Measurements from ENCODE around the gene PDPK1. TPM values are rescaled to one million over a fixed set of nuclear protein-coding genes. Genes with fewer than 3 reads are reported as not detected.

The PDPK1 gene
- total RNA-seq (2014; rRNA removed; shearing (Covaris generic)) (11.7 and 14.4 TPM in 2 replicates), total RNA-seq (2022) (38.3 and 40.6 TPM in 2 replicates), Bru-seq, nascent RNA (percentile 53 among the genes with signal in this experiment), BruChase-seq, experiment 1, labeled RNA remaining after a 6-hour chase (percentile 68 among the genes with signal in this experiment), BruChase-seq, experiment 2, labeled RNA remaining after a 2-hour chase (percentile 75 among the genes with signal in this experiment)
- long read RNA-seq, full-length matches to known transcripts: 5 of 24 reads
- long read RNA-seq, partial matches to known transcripts: 0 of 24 reads
- long read RNA-seq, other reads (novel, unspliced or antisense): 19 of 24 reads

DNA sequence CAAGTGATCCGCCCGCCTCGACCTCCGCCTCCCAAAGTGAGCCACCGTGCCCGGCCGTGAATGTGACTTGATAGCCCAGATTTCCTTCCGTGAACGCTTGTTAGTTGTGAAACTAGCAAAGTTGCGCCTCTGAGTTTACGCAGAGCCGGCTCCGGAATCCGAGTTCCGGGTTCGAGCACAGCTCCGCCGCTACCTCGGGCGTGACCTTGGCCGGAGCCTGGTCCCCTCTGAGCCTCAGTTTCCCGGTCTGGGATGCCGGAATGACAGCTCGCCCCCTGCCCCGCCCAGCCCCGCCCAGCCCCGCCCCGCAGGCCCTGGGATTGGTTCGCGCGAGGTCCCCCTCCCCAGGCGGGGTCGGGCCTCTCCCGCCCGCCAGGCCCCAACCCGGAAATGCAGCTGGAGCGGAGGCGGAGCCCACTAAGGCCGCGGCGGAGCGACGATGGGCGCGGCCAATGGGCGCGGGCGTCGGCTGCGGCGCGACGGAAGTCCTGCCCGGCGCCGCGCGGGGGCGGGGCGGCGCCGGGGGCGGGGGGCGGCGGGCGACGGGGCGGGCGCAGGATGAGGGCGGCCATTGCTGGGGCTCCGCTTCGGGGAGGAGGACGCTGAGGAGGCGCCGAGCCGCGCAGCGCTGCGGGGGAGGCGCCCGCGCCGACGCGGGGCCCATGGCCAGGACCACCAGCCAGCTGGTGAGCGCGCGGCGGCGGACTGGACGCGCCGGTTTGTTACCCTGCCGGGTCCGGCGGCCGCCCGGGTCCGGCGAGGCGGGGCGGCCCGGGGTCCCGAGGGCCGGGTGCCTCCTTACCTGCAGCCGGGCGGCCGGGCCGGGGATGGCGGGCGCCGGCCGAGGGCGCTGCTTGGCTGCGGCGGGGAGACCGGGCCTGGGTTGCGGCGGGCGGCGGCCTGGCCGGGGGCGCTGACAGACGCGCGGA is at the start of gene PDPK1:
PDPK1 (plus strand) TSS at position 571 of the 929 bp plus-strand sequence; CDS start at position 663, 92 bp downstream.
- no peaks in the 10 kb centered on the region for H3K9me3 ChIP-seq (ENCODE audit: low read length)
- 0 out of 2 replicates have a peak, but pooled peaks cover 6% of the 10 kb centered on the region for H4K20me1 ChIP-seq (ENCODE audit: insufficient read depth, low read length)
- intact Hi-C loops (cut with micrococcal nuclease; ENCODE audit: unreplicated experiment): loop anchor here (10.0 kb wide), 2 partner anchors 137 to 217 kb away; partner anchors contain the start of gene SRRM2
- peak; percentile 97 for DNase-seq (ENCODE audit: low spot score)
- no TSS peak for BruUV-seq (replicated peaks)
- peak within 1 kb of the TSS; percentile 77 for H3K4me2 ChIP-seq (ENCODE audit: low read length)
- H3K36me3 ChIP-seq (ENCODE audit: insufficient read depth, low read length): peaks cover 16% of the 10 kb centered on the region; the same call in 1 of the 2 replicates
- H3K4me1 ChIP-seq (ENCODE audit: insufficient read depth, low read length, poor library complexity, severe bottlenecking): peaks cover 30% of the 10 kb centered on the region
- TF ChIP-seq EZH2phosphoT487 (IDR thresholded peaks at IDR 0.05; ENCODE audit: borderline replicate concordance, low read depth, low read length): no peak
- TF ChIP-seq CTCF (conservative IDR thresholded peaks at IDR 0.05; ENCODE audit: low read length): no peak
- H2AFZ ChIP-seq (ENCODE audit: low read length): peak within 1 kb of the TSS; percentile 68; the same call in 1 of the 2 replicates
- ChIA-PET CTCF (ENCODE audit: unreplicated experiment) (no interaction called here), POLR2A (interaction anchor here (0.6 to 1.0 kb wide), 2 partner anchors 19 to 111 kb away, joined by 3 read pairs; no protein-coding TSS in a partner anchor)
- peaks cover 16% of the 10 kb centered on the region for H3K79me2 ChIP-seq (ENCODE audit: insufficient read depth, low read depth, low read length)
- no peaks in the 10 kb centered on the region for H3K9me2 ChIP-seq (ENCODE audit: insufficient read depth, low read length)
- H3K4me3 ChIP-seq (ENCODE audit: low read depth, low read length, poor library complexity, severe bottlenecking): peak within 1 kb of the TSS; percentile 75
- H3K27ac ChIP-seq (ENCODE audit: low read depth, low read length, poor library complexity, severe bottlenecking): peak within 1 kb of the TSS; percentile 50

DNA sequence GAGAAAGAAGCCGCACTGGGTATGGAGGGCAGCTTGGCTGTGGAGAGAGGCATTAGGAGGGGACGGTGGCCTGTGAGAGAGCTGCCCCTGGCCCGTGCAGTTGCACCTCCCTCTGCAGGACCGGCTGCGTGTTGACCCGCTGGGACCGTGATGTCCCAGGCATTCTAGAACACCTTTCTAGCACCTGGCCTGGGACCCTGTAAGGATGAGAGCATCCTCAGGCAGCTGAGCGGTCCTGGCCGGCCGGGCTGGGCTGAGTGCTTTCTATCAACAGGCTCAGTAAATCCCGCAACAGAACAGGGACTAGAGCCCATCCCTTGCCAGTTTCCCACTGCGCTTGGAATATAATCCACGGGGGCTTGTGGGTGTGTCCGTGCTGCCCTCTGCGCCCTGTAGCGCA is 48.2 kb upstream of the PDPK1 start:
- no peak overlapping the region for H2AFZ ChIP-seq (ENCODE audit: low read length)
- H4K20me1 ChIP-seq (ENCODE audit: insufficient read depth, low read length): no peaks in the 10 kb centered on the region
- H3K4me1 ChIP-seq (ENCODE audit: insufficient read depth, low read length, poor library complexity, severe bottlenecking): peaks cover 6% of the 10 kb centered on the region
- BruUV-seq (replicated peaks): no TSS peak
- POLR2A ChIA-PET: no interaction called here
- CTCF ChIA-PET (ENCODE audit: unreplicated experiment): no interaction called here
- no peak overlapping the region for H3K27ac ChIP-seq (ENCODE audit: low read depth, low read length, poor library complexity, severe bottlenecking)
- no peaks in the 10 kb centered on the region for H3K9me3 ChIP-seq (ENCODE audit: low read length)
- intact Hi-C loops (cut with micrococcal nuclease; ENCODE audit: unreplicated experiment): loop anchor here (5.0 kb wide), 1 partner anchor 152 kb away; no protein-coding TSS in a partner anchor
- H3K4me2 ChIP-seq (ENCODE audit: low read length): no peak overlapping the region
- DNase-seq (ENCODE audit: low spot score): no peak
- H3K36me3 ChIP-seq (ENCODE audit: insufficient read depth, low read length): peaks cover 20% of the 10 kb centered on the region; the same call in 1 of the 2 replicates
- no peaks in the 10 kb centered on the region for H3K79me2 ChIP-seq (ENCODE audit: insufficient read depth, low read depth, low read length)
- no peak for TF ChIP-seq EZH2phosphoT487 (IDR thresholded peaks at IDR 0.05; ENCODE audit: borderline replicate concordance, low read depth, low read length)
- H3K9me2 ChIP-seq (ENCODE audit: insufficient read depth, low read length): no peaks in the 10 kb centered on the region
- no peak overlapping the region for H3K4me3 ChIP-seq (ENCODE audit: low read depth, low read length, poor library complexity, severe bottlenecking)

All from OCI-LY7 (cell line).